GM06990 (cell line): Measurements from ENCODE around the gene ANKS1A.

Source experiments
- DNase-seq: peaks from one replicate; pipeline ENCODE4 v3.0.0-alpha.2; 2011; ENCODE audit not compliant: insufficient read length; ENCODE audit errors: extremely low read depth
- H3K27me3 ChIP-seq: replicated peaks from 2 replicates; pipeline ENCODE4 v1.6.0; 2011; ENCODE audit warnings: low read length; ENCODE audit not compliant: control insufficient read depth, insufficient read depth
- H3K36me3 ChIP-seq: 2 replicates; pipeline ENCODE4 v1.5.1; 2011; ENCODE audit warnings: low read length; ENCODE audit not compliant: control insufficient read depth, insufficient read depth
- H3K4me3 ChIP-seq: replicated peaks from 2 replicates; pipeline ENCODE4 v1.5.1; 2011; ENCODE audit warnings: low read depth, mild to moderate bottlenecking, control low read depth, low read length
- TF ChIP-seq, protein P1 (sequence below): IDR thresholded peaks from 2 replicates; pipeline ENCODE4 v1.5.1; 2011; ENCODE audit warnings: low read length, control low read depth, mild to moderate bottlenecking, inconsistent platforms; ENCODE audit not compliant: insufficient read depth, poor library complexity, severe bottlenecking

ANKS1A gene

GRCh38 chr6:34867484-34867883 lies 21.6 kb upstream of the ANKS1A start:
- no peak for DNase-seq
- H3K27me3 ChIP-seq = no peaks in the 10 kb centered on the region
- no peak overlapping the region for H3K4me3 ChIP-seq
- TF ChIP-seq, protein P1, sequence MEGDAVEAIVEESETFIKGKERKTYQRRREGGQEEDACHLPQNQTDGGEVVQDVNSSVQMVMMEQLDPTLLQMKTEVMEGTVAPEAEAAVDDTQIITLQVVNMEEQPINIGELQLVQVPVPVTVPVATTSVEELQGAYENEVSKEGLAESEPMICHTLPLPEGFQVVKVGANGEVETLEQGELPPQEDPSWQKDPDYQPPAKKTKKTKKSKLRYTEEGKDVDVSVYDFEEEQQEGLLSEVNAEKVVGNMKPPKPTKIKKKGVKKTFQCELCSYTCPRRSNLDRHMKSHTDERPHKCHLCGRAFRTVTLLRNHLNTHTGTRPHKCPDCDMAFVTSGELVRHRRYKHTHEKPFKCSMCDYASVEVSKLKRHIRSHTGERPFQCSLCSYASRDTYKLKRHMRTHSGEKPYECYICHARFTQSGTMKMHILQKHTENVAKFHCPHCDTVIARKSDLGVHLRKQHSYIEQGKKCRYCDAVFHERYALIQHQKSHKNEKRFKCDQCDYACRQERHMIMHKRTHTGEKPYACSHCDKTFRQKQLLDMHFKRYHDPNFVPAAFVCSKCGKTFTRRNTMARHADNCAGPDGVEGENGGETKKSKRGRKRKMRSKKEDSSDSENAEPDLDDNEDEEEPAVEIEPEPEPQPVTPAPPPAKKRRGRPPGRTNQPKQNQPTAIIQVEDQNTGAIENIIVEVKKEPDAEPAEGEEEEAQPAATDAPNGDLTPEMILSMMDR = no peak
- peaks cover 14% of the 10 kb centered on the region for H3K36me3 ChIP-seq

DNA sequence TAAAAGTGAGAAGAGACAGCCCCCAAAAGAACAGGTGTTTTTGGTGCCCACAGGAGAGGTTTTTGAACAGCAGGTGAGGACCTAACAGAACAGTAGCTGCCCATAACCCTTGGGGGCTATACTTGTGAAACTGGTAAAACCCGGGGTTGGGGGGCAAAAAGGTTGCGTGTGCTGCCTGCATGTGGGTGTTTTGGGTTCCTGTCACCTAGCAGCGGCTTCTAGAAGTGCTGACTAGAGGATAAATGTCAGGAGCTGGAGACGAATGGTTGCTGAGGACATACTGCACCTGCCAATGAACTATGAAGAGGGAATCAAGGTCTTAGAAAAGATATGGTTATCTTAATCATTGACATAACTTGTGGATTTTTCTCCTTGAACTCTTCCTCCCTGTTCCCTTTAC lies 17.2 kb upstream of the ANKS1A start:
- Histone ChIP-seq H3K27me3 (no peaks in the 10 kb centered on the region), H3K36me3 (peaks cover 15% of the 10 kb centered on the region), H3K4me3 (no peak overlapping the region)
- DNase-seq = no peak
- TF ChIP-seq, protein P1 = no peak

DNA sequence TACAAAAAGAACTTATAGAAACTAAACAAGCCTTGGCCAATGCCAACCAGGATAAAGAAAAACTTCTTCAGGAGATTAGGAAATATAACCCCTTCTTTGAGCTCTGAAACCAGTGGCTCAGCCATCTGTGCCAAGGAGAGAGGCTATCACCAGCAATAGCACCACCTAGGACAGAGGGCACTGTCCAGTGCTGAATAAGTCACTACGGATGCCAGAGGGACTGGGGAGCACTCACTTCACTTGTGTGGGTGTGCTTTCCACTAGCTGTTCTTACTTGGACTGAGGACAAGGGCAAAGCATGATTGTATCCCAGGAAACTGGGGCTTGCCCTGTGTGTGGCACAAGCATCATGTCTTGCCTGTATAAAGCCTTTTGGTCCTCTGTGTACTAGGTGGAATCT lies 16.7 kb upstream of the ANKS1A start:
- H3K36me3 ChIP-seq = peaks cover 15% of the 10 kb centered on the region
- TF ChIP-seq, protein P1 = no peak
- no peak overlapping the region for H3K4me3 ChIP-seq
- no peak for DNase-seq
- H3K27me3 ChIP-seq = no peaks in the 10 kb centered on the region

- no peak for DNase-seq
- Histone ChIP-seq H3K27me3 (no peaks in the 10 kb centered on the region), H3K4me3 (no peak overlapping the region), H3K36me3 (peaks cover 23% of the 10 kb centered on the region)
- TF ChIP-seq, protein P1 = no peak
Observed at GRCh38 chr6:34875292-34876213, 13.5 kb upstream of the ANKS1A start.

- TF ChIP-seq, protein P1 = no peak
- H3K27me3 ChIP-seq = no peaks in the 10 kb centered on the region
- H3K4me3 ChIP-seq = no peak overlapping the region
- H3K36me3 ChIP-seq = peaks cover 21% of the 10 kb centered on the region
- no peak for DNase-seq
Observed at GRCh38 chr6:34876472-34876871, 12.6 kb upstream of the ANKS1A start.

DNA sequence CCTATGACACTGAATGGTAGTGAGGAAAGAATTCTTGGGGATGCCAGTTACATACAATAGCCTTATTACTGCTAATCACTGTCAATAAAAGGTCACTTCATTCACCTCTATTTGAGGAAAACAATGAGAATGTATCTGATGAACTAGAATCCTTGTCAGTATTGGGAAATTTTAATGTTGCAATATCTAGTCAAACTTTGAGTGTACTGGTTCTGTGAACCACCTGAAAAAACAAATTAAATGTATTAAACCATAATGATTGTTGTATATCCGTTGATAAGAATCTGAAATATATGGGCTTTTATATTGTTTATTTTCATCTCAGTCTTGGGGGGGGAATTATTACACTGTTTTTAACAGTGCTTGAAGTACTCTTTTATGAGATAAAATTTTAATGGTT lies 11.8 kb upstream of the ANKS1A start:
- TF ChIP-seq, protein P1 = no peak
- Histone ChIP-seq H3K36me3 (peaks cover 17% of the 10 kb centered on the region), H3K27me3 (no peaks in the 10 kb centered on the region), H3K4me3 (no peak overlapping the region)
- no peak for DNase-seq
